Mammary epithelial cell (primary cell): ENCODE results near the gene F7.

Experiments used
- EZH2 ChIP-seq: IDR thresholded peaks from 2 replicates; pipeline ENCODE4 v1.6.1; 2012; ENCODE audit warnings: low read length, inconsistent platforms, borderline replicate concordance
- TF ChIP-seq, protein P1 (sequence below), 2 donors: IDR thresholded peaks in 1 of 2; conservative IDR thresholded peaks in 1 of 2; 2 replicates each; pipeline ENCODE4 v1.5.1; 2011 to 2012; ENCODE audit warnings: inconsistent platforms in 2 of 2, low read length in 2 of 2, mild to moderate bottlenecking in 2 of 2, control low read depth in 1 of 2, low read depth in 1 of 2; ENCODE audit not compliant: insufficient read depth in 1 of 2; ENCODE audit errors: extremely low read depth in 1 of 2

DNA sequence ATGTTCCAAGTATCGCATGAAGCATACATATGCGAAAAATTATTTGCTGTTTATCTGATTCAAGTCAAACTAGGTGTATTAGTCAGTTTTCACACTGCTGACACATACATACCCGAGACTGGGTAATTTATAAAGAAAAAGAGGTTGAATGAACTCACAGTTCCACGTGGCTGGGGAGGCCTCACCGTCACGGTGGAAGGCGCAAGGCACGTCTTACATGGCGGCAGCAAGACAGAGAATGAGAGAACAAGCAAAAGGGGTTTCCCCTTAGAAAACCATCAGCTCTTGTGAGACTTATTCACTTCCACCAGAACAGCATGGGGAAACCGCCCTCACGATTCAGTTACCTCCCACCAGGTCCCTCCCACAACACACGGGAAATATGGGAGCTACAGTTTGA is 39.9 kb downstream of the F7 start:
- TF ChIP-seq, protein P1, sequence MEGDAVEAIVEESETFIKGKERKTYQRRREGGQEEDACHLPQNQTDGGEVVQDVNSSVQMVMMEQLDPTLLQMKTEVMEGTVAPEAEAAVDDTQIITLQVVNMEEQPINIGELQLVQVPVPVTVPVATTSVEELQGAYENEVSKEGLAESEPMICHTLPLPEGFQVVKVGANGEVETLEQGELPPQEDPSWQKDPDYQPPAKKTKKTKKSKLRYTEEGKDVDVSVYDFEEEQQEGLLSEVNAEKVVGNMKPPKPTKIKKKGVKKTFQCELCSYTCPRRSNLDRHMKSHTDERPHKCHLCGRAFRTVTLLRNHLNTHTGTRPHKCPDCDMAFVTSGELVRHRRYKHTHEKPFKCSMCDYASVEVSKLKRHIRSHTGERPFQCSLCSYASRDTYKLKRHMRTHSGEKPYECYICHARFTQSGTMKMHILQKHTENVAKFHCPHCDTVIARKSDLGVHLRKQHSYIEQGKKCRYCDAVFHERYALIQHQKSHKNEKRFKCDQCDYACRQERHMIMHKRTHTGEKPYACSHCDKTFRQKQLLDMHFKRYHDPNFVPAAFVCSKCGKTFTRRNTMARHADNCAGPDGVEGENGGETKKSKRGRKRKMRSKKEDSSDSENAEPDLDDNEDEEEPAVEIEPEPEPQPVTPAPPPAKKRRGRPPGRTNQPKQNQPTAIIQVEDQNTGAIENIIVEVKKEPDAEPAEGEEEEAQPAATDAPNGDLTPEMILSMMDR (conservative IDR thresholded peaks at IDR 0.05 in 1 of 2, IDR thresholded peaks at IDR 0.05 in 1 of 2; ENCODE audit: extremely low read depth in 1 of 2, insufficient read depth in 1 of 2, low read depth in 1 of 2, low read length in 2 of 2) = no peak
- TF ChIP-seq EZH2 = no peak
